ENCODE data around the gene ANXA6. TPM values are rescaled to one million over a fixed set of nuclear protein-coding genes. Genes with fewer than 3 reads are reported as not detected.

The ANXA6 gene
- polyA plus RNA-seq, 1 of the 3 experiments (the other 2 are of a cell fraction) = 87.5 TPM

- no peak overlapping the region for H3K9ac ChIP-seq
- ChIA-PET CTCF (interaction anchor here (0.8 to 4.0 kb wide), 4 partner anchors 11 to 63 kb away, joined by 3 to 22 read pairs (median 8); no protein-coding TSS in a partner anchor), POLR2A (interaction anchor here (0.6 kb wide), 1 partner anchor 26 kb away, joined by 3 read pairs; no protein-coding TSS in a partner anchor)
- H3F3A ChIP-seq (replicated peaks; ENCODE audit: insufficient read depth) = peaks cover 9% of the 10 kb centered on the region
- no peak for TF ChIP-seq FOSL2 (IDR thresholded peaks at IDR 0.05; ENCODE audit: borderline replicate concordance, low read depth)
- no peak for TF ChIP-seq TAF1 (IDR thresholded peaks at IDR 0.05; ENCODE audit: borderline replicate concordance, low read depth, low read length)
- TF ChIP-seq EZH2phosphoT487 (IDR thresholded peaks at IDR 0.05; ENCODE audit: borderline replicate concordance, low read depth) = no peak
- TF ChIP-seq RFX5 (IDR thresholded peaks at IDR 0.05; ENCODE audit: low read length) = no peak
- no peak for TF ChIP-seq SMC3 (IDR thresholded peaks at IDR 0.05; ENCODE audit: low read depth, low read length)
- TF ChIP-seq YY1 (IDR thresholded peaks at IDR 0.05; ENCODE audit: low read depth) = no peak
- no peak for TF ChIP-seq RXRA (IDR thresholded peaks at IDR 0.05; ENCODE audit: borderline replicate concordance, low read depth)
- no peaks in the 10 kb centered on the region for H3K9me2 ChIP-seq
- peak overlapping the region; percentile 56 for H3K4me2 ChIP-seq
- H3K27me3 ChIP-seq (ENCODE audit: insufficient read depth) = no peaks in the 10 kb centered on the region
- peaks cover 8 to 10% of the 10 kb centered on the region in 2 experiments; a peak in 2 of 4 replicates for H3K4me1 ChIP-seq (ENCODE audit: control insufficient read depth in 1 of 2, insufficient read depth in 2 of 2, low read depth in 1 of 2, low read length in 1 of 2)
- H3K4me3 ChIP-seq (ENCODE audit: low read depth in 2 of 2, low read length in 1 of 2) = no peak overlapping the region
- H3K27ac ChIP-seq (ENCODE audit: low read depth in 2 of 2, low read length in 1 of 2) = peak overlapping the region in 1 of 2 experiments; percentile 71; a peak in 2 of 4 replicates
- peaks cover 36% of the 10 kb centered on the region; the same call in 1 of the 2 replicates for H3K79me2 ChIP-seq (ENCODE audit: insufficient read depth)
- H3K9me3 ChIP-seq = no peaks in the 10 kb centered on the region
- no peak for DNase-seq
- peaks cover 16 to 24% of the 10 kb centered on the region in 2 experiments for H3K36me3 ChIP-seq (replicated peaks in 1 of 2; ENCODE audit: control insufficient read depth in 1 of 2, insufficient read depth in 2 of 2, low read length in 1 of 2)
- WGBS (ENCODE audit: low lambda C conversion rate) = 94% methylated on average over 3 of the region's 5 CpGs
- no peak overlapping the region for H2AFZ ChIP-seq (ENCODE audit: low read depth)
- H4K20me1 ChIP-seq (ENCODE audit: insufficient read depth) = peaks cover 11% of the 10 kb centered on the region
Measured at GRCh38 chr5:151062405-151063141, 95.0 kb downstream of the ANXA6 start.

- H3K27ac ChIP-seq (ENCODE audit: low read depth in 2 of 2, low read length in 1 of 2) = no peak overlapping the region
- H3K27me3 ChIP-seq (ENCODE audit: insufficient read depth) = no peaks in the 10 kb centered on the region
- H3K9me2 ChIP-seq = no peaks in the 10 kb centered on the region
- H3K36me3 ChIP-seq (replicated peaks in 1 of 2; ENCODE audit: control insufficient read depth in 1 of 2, insufficient read depth in 2 of 2, low read length in 1 of 2) = peaks cover 16 to 24% of the 10 kb centered on the region in 2 experiments
- WGBS (ENCODE audit: low lambda C conversion rate) = 98% methylated on average over 4 of the region's 6 CpGs
- no peak overlapping the region for H3K9ac ChIP-seq
- no peak overlapping the region for H2AFZ ChIP-seq (ENCODE audit: low read depth)
- CTCF ChIA-PET = interaction anchor here (1.4 to 4.0 kb wide), 4 partner anchors 9 to 54 kb away, joined by 4 to 22 read pairs (median 8); no protein-coding TSS in a partner anchor
- TF ChIP-seq NFIC (IDR thresholded peaks at IDR 0.05; ENCODE audit: borderline replicate concordance) (no peak), FOXJ3 (CRISPR knock-in tag; IDR thresholded peaks at IDR 0.05) (no peak), NRF1 (IDR thresholded peaks at IDR 0.05; ENCODE audit: low read depth, low read length) (no peak), IRF3 (IDR thresholded peaks at IDR 0.05; ENCODE audit: low read depth, low read length) (no peak), JUND (IDR thresholded peaks at IDR 0.05) (no peak), TAF1 (IDR thresholded peaks at IDR 0.05; ENCODE audit: borderline replicate concordance, low read depth, low read length) (no peak), GATA2 (CRISPR knock-in tag; IDR thresholded peaks at IDR 0.05) (no peak), EZH2phosphoT487 (IDR thresholded peaks at IDR 0.05; ENCODE audit: borderline replicate concordance, low read depth) (no peak)
- H3K4me1 ChIP-seq (ENCODE audit: control insufficient read depth in 1 of 2, insufficient read depth in 2 of 2, low read depth in 1 of 2, low read length in 1 of 2) = peaks cover 8 to 10% of the 10 kb centered on the region in 2 experiments; a peak in 2 of 4 replicates
- H3K4me3 ChIP-seq (ENCODE audit: low read depth in 2 of 2, low read length in 1 of 2) = no peak overlapping the region
- POLR2A ChIA-PET = interaction anchor here (1.2 kb wide), 1 partner anchor 20 kb away, joined by 4 read pairs; the partner anchor contains the start of gene TNIP1
- H4K20me1 ChIP-seq (ENCODE audit: insufficient read depth) = peaks cover 11% of the 10 kb centered on the region
- no peak for DNase-seq
- peaks cover 6% of the 10 kb centered on the region for H3F3A ChIP-seq (replicated peaks; ENCODE audit: insufficient read depth)
- no peaks in the 10 kb centered on the region for H3K9me3 ChIP-seq
- H3K4me2 ChIP-seq = no peak overlapping the region; the same call in 1 of the 2 replicates
- H3K79me2 ChIP-seq (ENCODE audit: insufficient read depth) = peaks cover 20% of the 10 kb centered on the region; the same call in 1 of the 2 replicates
Measured at GRCh38 chr5:151060742-151061141, 96.8 kb downstream of the ANXA6 start.

Data from SK-N-SH (cell line).